ENCODE measurements around the gene GOLGA6L1. TPM values are rescaled to one million over a fixed set of nuclear protein-coding genes. Genes with fewer than 3 reads are reported as not detected.

The GOLGA6L1 gene
- total and polyA plus RNA-seq, 2 of the 8 experiments (the other 6 are each of a cell fraction or from before 2014, with no cell fraction given), result not detected

- H3K36me3 ChIP-seq (ENCODE audit: control insufficient read depth in 2 of 4, insufficient read depth in 4 of 4, low read length in 3 of 4), result no peaks in the 10 kb centered on the region
- H3K14ac ChIP-seq (ENCODE audit: insufficient read length), result no peak overlapping the region
- H3K23ac ChIP-seq (ENCODE audit: insufficient read length), result no peak overlapping the region
- no peaks in the 10 kb centered on the region for H3K23me2 ChIP-seq (ENCODE audit: low read depth, low read length)
- no peak overlapping the region for H3K18ac ChIP-seq (ENCODE audit: extremely low read depth, low read length)
- no peak overlapping the region for H2BK15ac ChIP-seq (ENCODE audit: low read length)
- no peak for FAIRE-seq
- no peak overlapping the region for H2AK5ac ChIP-seq (ENCODE audit: low read depth, low read length)
- no peaks in the 10 kb centered on the region for H3K4me1 ChIP-seq (replicated peaks in 1 of 4; ENCODE audit: control insufficient read depth in 3 of 4, insufficient read depth in 4 of 4, low read length in 3 of 4)
- no peak overlapping the region for H3K4me3 ChIP-seq (ENCODE audit: extremely low read depth in 1 of 4, insufficient read depth in 2 of 4, low read depth in 3 of 4, low read length in 4 of 4)
- H2BK12ac ChIP-seq (ENCODE audit: low read depth, low read length), result no peak overlapping the region
- WGBS, 2 experiments (ENCODE audit: extremely low coverage in 1 of 2, insufficient coverage in 1 of 2, insufficient read length in 1 of 2, insufficient replicate concordance in 2 of 2, low coverage in 1 of 2, low lambda C conversion rate in 2 of 2, missing lambda C conversion rate in 1 of 2), result 55% methylated on average over 1 of the region's 1 CpG; no CpG with 5 or more reads in 1 of the 2 experiments
- H2BK120ac ChIP-seq (replicated peaks; ENCODE audit: low read depth, low read length), result no peak overlapping the region
- H3K9me3 ChIP-seq (ENCODE audit: insufficient read depth in 2 of 2, low read depth in 1 of 2, low read length in 1 of 2), result peaks cover 0 to 9% of the 10 kb centered on the region in 2 experiments; a peak in 1 of 4 replicates
- no peak overlapping the region for H3K56ac ChIP-seq (replicated peaks; ENCODE audit: insufficient read length, low read depth, low read length)
- no peak overlapping the region for H2BK20ac ChIP-seq (ENCODE audit: low read length)
- no peaks in the 10 kb centered on the region for H4K20me1 ChIP-seq (replicated peaks in 1 of 2; ENCODE audit: control insufficient read depth in 1 of 2, insufficient read depth in 2 of 2, low read length in 2 of 2)
- no peak overlapping the region for H4K91ac ChIP-seq (replicated peaks; ENCODE audit: insufficient read length, low read length)
- no peak overlapping the region for H3K4me2 ChIP-seq (ENCODE audit: insufficient read depth in 1 of 2, low read depth in 2 of 2, low read length in 2 of 2)
- H3K27ac ChIP-seq (ENCODE audit: low read depth, low read length), result no peak overlapping the region
- H3K9ac ChIP-seq (replicated peaks in 1 of 4; ENCODE audit: extremely low read depth in 1 of 4, low read depth in 3 of 4, low read length in 3 of 4), result no peak overlapping the region
- H3K27me3 ChIP-seq (replicated peaks in 1 of 4; ENCODE audit: control insufficient read depth in 3 of 4, extremely low read depth in 1 of 4, insufficient read depth in 3 of 4, low read length in 3 of 4), result no peaks in the 10 kb centered on the region
- H3K4ac ChIP-seq (replicated peaks; ENCODE audit: insufficient read length, low read depth, low read length), result no peak overlapping the region
- H2AFZ ChIP-seq (ENCODE audit: low read length), result no peak overlapping the region
- H3K79me1 ChIP-seq (ENCODE audit: low read depth, low read length), result no peaks in the 10 kb centered on the region
- ChIA-PET CTCF (ENCODE audit: partially characterized antibody) (no interaction called here), POLR2A (ENCODE audit: partially characterized antibody) (no interaction called here)
- H2BK5ac ChIP-seq (ENCODE audit: low read depth, low read length), result no peak overlapping the region
- no peaks in the 10 kb centered on the region for H3K79me2 ChIP-seq (ENCODE audit: control insufficient read depth in 1 of 2, insufficient read depth in 2 of 2, low read length in 2 of 2)
- no peak overlapping the region for H4K8ac ChIP-seq (ENCODE audit: extremely low read depth, insufficient read depth, low read length)
- no peak overlapping the region for H4K5ac ChIP-seq (ENCODE audit: insufficient read length, low read depth, low read length)
- no peak for DNase-seq (ENCODE audit: low read depth in 1 of 2, low spot score in 2 of 2)
- no peak for TF ChIP-seq CHD7 (IDR thresholded peaks at IDR 0.05; ENCODE audit: insufficient replicate concordance, low read length)
Measured at GRCh38 chr15:23118208-23118607, 18.4 kb downstream of the GOLGA6L1 start.

Data from H1 (cell line).